Activated B cell treated with CpG ODN at 0.5 μM for 24 hours (primary cell): ENCODE measurements around the gene TBC1D9B. TPM values are rescaled to one million over a fixed set of nuclear protein-coding genes. Genes with fewer than 3 reads are reported as not detected.

Experiments
- ATAC-seq: fragments of 200-7000 bp; cut with Tn5 transposase; one replicate; pipeline ENCODE4 v1.10.0; 2021; ENCODE audit warnings: low read depth, mild to moderate bottlenecking, moderate library complexity
- CTCF ChIA-PET: fragments of 350-600 bp; sonication (Branson Sonifier 250); formaldehyde crosslinking; loops from one replicate; lab custom pipeline; 2021; ENCODE audit warnings: antibody characterized with exemption; lab: Charles Lee
- POLR2A ChIA-PET: fragments of 350-600 bp; sonication (Branson Sonifier 250); formaldehyde crosslinking; loops from one replicate; lab custom pipeline; 2021; ENCODE audit warnings: antibody characterized with exemption; lab: Charles Lee
- DNase-seq: peaks from one replicate; pipeline ENCODE4 v3.0.0; 2022
- H3K27ac Mint-ChIP-seq: one replicate; pipeline ENCODE4 v1.8.0; 2020; ENCODE audit warnings: mixed read lengths
- H3K27me3 Mint-ChIP-seq: one replicate; pipeline ENCODE4 v1.8.0; 2021; ENCODE audit warnings: mixed read lengths
- H3K36me3 Mint-ChIP-seq: one replicate; pipeline ENCODE4 v1.8.0; 2021; ENCODE audit warnings: low read depth, mixed read lengths
- H3K4me1 Mint-ChIP-seq: one replicate; pipeline ENCODE4 v1.8.0; 2021; ENCODE audit warnings: mixed read lengths
- H3K4me3 Mint-ChIP-seq: one replicate; pipeline ENCODE4 v1.8.0; 2020; ENCODE audit warnings: mild to moderate bottlenecking, mixed read lengths
- H3K9me3 Mint-ChIP-seq: one replicate; pipeline ENCODE4 v1.8.0; 2020; ENCODE audit warnings: mixed read lengths
- intact Hi-C: fragments of 100-400 bp; cut with micrococcal nuclease; formaldehyde crosslinking; loops from one replicate; pipeline ENCODE4 v1.15.1; 2024
- total RNA-seq: library from RNA; stranded (reverse); gene quantifications from 2 replicates; pipeline ENCODE4 v1.2.3, GENCODE V29; 2022
- TF ChIP-seq, protein P1 (sequence below): fragments of 200-600 bp; IDR thresholded peaks from one replicate; pipeline ENCODE4 v1.8.0; 2022; ENCODE audit warnings: antibody characterized with exemption, mild to moderate bottlenecking

TBC1D9B gene
- total RNA-seq, 1 donor from 2014 or later = 117 TPM

DNA sequence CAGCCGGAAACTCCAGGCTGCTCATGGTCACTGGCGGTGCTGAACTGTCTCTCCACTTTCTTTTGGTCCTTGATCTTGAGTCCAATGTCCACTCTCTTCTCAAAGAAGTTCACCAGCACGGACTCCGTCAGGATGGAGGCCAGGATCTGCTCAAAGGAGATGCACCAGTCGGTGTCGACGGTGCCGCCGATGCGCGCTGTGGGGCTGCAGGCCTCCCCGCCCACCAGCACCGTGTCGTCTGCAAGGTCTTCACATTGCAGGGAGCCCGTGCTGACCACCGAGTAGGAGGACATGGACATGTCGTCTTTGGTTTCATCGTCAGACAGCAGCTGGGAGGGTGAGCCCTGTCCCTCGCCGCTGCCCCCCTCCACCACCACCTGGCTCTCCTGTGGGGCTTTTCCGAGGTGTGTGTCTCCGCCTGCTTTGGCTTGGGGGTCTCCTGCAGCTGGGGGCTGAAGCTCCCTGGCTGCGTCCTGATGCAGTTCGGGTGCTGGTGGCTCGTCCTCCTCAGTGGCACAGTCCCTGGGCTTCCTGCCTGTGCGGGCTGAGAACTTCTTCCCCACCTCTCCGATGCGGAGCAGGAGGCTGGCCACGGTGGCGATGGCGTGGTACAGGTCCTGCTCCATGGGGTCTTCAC, 44.1 kb downstream of the TBC1D9B start:
- DNase-seq (no peak), ATAC-seq (no peak)
- H3K4me1 Mint-ChIP-seq = peaks cover 11% of the 10 kb centered on the region
- TF ChIP-seq, protein P1, sequence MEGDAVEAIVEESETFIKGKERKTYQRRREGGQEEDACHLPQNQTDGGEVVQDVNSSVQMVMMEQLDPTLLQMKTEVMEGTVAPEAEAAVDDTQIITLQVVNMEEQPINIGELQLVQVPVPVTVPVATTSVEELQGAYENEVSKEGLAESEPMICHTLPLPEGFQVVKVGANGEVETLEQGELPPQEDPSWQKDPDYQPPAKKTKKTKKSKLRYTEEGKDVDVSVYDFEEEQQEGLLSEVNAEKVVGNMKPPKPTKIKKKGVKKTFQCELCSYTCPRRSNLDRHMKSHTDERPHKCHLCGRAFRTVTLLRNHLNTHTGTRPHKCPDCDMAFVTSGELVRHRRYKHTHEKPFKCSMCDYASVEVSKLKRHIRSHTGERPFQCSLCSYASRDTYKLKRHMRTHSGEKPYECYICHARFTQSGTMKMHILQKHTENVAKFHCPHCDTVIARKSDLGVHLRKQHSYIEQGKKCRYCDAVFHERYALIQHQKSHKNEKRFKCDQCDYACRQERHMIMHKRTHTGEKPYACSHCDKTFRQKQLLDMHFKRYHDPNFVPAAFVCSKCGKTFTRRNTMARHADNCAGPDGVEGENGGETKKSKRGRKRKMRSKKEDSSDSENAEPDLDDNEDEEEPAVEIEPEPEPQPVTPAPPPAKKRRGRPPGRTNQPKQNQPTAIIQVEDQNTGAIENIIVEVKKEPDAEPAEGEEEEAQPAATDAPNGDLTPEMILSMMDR = no peak
- H3K4me3 Mint-ChIP-seq = no peak overlapping the region
- intact Hi-C loops = no loop called here
- ChIA-PET POLR2A (interaction anchor here (1.1 kb wide), 1 partner anchor 27 kb away, joined by 3 read pairs; no protein-coding TSS in a partner anchor), CTCF (no interaction called here)
- no peaks in the 10 kb centered on the region for H3K27me3 Mint-ChIP-seq
- H3K9me3 Mint-ChIP-seq = no peaks in the 10 kb centered on the region
- H3K36me3 Mint-ChIP-seq = peaks cover 55% of the 10 kb centered on the region
- no peak overlapping the region for H3K27ac Mint-ChIP-seq

DNA sequence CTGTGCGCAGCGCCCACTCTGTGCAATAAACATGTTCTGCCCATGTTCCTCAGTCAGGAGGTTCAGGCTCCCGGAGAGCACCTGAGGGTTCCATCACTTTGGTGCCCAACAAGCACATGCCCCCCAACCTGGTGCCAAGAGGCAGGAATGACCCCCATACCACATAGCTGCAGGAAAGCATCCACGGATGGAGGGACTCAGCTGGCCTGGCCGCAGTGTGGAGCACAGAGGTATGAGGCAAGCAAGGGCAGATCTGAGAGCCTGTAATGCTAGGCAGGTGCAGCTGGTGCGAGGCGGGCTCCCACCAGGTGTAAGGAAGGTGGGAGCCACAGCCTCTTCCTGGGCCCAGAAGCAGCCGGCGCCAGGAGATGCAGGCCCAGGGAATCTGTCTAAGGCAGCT, 44.8 kb downstream of the TBC1D9B start:
- no peak for ATAC-seq
- ChIA-PET POLR2A (interaction anchor here (0.6 to 1.1 kb wide), 2 partner anchors 14 to 26 kb away, joined by 3 to 7 read pairs; no protein-coding TSS in a partner anchor), CTCF (no interaction called here)
- peaks cover 14% of the 10 kb centered on the region for H3K4me1 Mint-ChIP-seq
- peaks cover 55% of the 10 kb centered on the region for H3K36me3 Mint-ChIP-seq
- no peaks in the 10 kb centered on the region for H3K9me3 Mint-ChIP-seq
- H3K27ac Mint-ChIP-seq = no peak overlapping the region
- no peaks in the 10 kb centered on the region for H3K27me3 Mint-ChIP-seq
- no peak overlapping the region for H3K4me3 Mint-ChIP-seq
- TF ChIP-seq, protein P1 = no peak
- intact Hi-C loops = no loop called here
- DNase-seq = no peak

DNA sequence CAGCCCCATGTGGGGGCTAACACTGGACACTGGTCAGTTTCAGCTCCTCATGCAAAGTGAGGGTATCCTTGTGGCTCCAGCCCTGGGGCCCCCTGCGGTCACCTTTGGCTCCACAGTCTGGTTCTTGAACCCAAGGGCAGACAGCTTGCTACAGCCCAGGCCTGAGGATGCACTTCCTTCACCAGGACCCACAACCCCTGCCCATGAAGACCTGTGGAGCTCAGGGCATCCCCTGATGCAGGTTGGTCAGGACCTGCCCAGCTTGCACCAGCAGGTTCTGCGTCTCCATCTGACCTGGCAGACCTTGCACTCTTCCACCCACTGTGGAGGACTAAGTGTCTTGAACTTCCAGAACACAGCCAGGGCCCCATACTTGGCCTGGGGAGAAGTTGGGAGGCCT, 45.4 kb downstream of the TBC1D9B start:
- Mint-ChIP-seq H3K9me3 (no peaks in the 10 kb centered on the region), H3K27me3 (no peaks in the 10 kb centered on the region), H3K36me3 (peaks cover 54% of the 10 kb centered on the region), H3K27ac (no peak overlapping the region), H3K4me1 (peaks cover 19% of the 10 kb centered on the region), H3K4me3 (no peak overlapping the region)
- intact Hi-C loops = no loop called here
- TF ChIP-seq, protein P1 = no peak
- ChIA-PET POLR2A (interaction anchor here (0.6 to 1.1 kb wide), 3 partner anchors 15 to 68 kb away, joined by 3 to 7 read pairs (median 3); no protein-coding TSS in a partner anchor), CTCF (interaction anchor here (2.8 kb wide), 1 partner anchor 60 kb away, joined by 7 read pairs; no protein-coding TSS in a partner anchor)
- DNase-seq (no peak), ATAC-seq (no peak)

DNA sequence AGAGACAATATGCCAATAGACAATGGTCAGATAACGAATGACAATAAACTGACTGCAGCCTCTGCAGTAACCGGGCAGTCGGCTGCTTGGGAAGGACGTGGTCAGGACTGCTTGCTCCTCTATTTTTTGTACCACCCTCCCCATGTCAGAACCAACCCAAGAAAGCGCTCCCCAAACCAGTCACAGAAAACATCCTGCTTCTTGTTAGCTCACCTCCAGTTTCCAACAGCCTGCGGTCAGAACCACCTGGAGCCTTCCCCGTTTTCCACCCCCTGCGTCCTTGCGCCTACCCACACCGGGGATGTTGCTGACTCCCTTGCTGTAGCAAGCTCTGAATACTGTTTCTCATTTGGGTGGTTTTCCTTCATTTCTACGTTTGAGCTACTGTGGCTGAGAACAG, 47.4 kb downstream of the TBC1D9B start:
- TF ChIP-seq, protein P1 = no peak
- ChIA-PET CTCF (interaction anchor here (2.8 kb wide), 1 partner anchor 58 kb away, joined by 7 read pairs; no protein-coding TSS in a partner anchor), POLR2A (no interaction called here)
- Mint-ChIP-seq H3K9me3 (no peaks in the 10 kb centered on the region), H3K4me3 (peak overlapping the region; percentile 54), H3K36me3 (peaks cover 40% of the 10 kb centered on the region), H3K27me3 (no peaks in the 10 kb centered on the region), H3K27ac (no peak overlapping the region), H3K4me1 (peaks cover 25% of the 10 kb centered on the region)
- intact Hi-C loops = no loop called here
- ATAC-seq = no peak
- DNase-seq = no peak
